CD4-positive, alpha-beta T cell treated with Interferon gamma for 1 hour (primary cell): Measurements from ENCODE around the gene UBE4B.
A peak's percentile ranks its signal among the peaks of the same experiment; 100 is the strongest.
"Not testable (repeated sequence)": the region's sequence is repeated elsewhere in the genome, so short reads cannot be mapped to it uniquely, and the experiment has no call there.

ENCODE experiments used
- DNase-seq: peaks from one replicate; pipeline ENCODE4 v3.0.0-alpha.2; 2020

Gene UBE4B

DNA sequence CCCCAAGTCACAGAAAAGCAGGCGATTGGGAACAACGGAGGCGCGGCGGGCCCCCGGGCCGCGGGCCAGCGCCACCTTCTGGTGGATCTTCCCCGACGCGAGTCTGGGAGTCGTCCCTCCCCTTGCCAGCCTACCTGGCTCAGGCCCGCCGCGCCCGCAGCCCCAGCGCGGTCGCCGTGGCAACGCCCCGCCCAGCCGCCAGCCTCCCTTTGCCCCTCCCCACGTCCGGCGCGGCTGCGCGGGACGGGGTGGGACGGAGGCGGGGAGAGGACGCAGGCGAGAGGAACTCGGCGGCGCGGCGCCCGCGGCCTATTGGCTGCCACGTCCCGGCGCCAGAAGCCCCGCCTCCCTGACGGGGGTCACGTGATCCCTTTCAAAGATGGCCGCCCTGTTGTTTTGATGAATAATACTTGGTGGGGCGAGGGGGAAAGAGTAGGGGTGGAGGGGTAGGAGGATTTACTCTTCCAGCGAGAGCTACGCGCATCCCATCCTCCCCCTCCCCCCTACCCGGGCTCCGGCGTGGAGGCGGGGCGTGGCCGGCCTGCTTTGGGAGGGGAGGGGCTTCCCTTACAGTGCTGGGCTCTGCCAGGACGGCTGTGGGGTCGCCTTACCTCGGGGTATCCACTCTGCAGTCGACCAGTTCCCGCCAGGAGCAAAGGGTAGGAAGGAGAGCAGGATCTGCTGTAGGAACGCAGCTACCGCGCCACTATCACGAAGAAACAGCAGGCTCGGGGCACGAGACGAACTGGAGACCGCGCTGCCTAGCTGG lies at the start of gene UBE4B:
UBE4B (plus strand) TSS at position 369 of the 769 bp plus-strand sequence. CDS start 713 bp downstream, outside the sequence.
- peak; percentile 99 for DNase-seq

DNA sequence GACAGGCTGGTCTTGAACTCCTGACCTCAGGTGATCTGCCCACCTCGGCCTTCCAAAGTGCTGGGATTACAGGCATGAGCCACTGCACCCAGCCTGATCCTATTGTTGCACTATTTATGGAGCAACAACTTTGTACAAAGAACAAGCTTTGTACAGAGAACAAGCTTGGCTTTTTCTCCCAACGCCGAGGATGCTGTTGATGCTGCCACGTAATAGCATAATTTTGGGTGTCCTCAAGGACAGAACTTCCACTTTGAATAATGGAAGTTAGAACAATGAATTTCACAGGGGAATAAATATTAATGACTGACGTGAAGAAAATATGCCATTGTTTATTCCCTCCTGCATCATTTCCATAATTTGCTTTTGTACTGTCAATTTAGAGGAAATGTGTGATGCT lies 48.5 kb upstream of the UBE4B start:
- no peak for DNase-seq

DNA sequence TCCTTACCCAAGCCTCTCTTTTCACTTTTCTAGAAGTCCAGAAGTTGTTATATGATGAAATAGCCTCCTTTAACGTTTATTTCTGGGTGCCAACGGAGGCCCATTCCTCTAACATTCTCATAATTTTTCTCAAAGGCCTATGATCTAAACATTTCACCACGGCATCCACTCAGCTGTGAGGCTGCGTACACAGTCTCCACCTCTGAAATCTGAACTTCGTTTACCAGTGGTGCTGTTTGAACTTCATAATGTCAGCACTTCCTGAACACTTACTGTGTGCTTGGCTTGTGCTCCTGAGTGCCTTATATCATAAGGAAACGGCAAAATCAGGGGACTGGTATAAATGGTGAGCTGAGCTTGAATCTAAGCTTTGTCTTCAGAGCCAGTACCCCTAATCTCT lies 47.8 kb upstream of the UBE4B start:
- DNase-seq = no peak

DNA sequence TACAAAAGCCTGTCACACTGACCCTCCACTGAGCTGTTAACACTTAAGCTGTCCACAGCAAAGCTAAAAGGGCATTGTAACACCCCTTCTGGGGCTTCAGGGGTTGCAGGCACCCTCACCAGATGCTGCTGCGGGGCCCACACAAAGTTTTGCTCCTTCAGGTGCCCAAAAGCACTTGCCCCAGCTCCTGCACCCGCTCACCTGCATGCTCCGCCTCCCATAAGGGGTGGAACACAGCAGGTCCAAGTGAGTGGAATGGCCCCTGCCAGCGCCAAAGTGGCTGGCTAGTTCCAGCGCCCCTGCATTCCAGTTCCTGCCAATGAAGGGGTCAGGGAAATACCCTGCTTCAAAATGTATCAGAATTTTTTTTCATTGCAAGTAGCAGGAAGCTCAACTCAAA lies 43.0 kb upstream of the UBE4B start:
- no peak for DNase-seq

DNA sequence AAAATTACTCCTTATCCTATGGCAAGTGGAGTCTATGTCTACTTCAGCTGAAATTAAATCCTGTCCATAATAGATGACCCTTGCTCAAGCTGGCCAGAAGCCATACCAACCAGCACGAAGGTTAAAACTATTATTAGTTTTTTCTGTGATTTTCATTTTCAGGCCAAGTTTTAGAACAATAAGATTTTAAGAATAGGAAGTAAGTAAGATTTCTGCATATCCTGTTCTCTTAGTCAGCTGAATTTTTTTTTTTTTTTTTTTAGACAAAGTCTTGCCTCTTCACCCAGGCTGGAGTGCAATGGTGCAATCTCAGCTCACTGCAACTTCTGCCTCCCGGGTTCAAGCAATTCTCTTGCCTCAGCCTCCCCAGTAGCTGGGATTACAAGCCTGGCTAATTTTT lies 41.8 kb upstream of the UBE4B start:
- peak; percentile 19 for DNase-seq

DNA sequence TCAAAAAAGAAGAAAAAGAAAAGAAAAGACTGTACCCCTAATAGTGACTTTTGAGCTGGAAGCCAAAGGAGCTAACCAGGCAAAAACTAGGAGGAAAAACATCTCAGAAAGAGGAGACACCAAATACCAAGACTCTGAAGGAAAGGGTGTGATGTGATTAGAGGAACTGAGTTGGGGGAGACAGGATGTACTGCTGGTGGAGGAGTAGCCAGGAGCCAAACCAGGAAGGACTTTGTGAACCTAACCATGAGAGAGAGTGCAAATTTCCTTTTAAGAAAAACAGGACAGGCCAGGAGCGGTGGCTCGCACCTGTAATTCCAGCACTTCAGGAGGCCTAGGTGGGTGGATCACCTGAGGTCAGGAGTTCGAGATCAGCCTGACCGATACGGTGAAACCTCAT lies 39.8 kb upstream of the UBE4B start:
- DNase-seq = no peak

DNA sequence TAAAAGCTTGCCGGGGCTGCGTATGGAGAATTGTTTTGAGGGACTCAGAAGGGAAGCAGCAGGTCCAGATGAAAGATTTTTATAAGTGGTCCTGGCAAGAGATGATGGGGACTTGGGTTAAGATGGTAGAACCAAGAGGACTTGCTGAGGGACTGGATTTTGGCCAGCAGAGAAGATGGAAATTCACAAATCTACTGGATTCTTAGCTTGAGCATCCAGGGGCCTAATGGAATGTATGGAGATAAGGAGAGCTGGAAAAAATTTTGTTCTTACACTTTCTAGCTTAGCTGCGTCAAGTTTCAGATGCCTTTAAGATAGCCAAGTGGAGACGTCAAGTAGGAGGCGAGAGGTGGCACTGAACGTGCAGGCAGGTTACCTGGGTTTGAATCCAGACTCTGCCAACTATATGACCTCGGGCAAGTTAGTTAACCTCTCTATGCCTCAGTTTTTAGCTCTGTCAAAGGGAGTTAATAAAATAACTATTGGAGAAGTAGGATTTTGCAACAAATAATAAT lies 39.1 kb upstream of the UBE4B start:
- no peak for DNase-seq

DNA sequence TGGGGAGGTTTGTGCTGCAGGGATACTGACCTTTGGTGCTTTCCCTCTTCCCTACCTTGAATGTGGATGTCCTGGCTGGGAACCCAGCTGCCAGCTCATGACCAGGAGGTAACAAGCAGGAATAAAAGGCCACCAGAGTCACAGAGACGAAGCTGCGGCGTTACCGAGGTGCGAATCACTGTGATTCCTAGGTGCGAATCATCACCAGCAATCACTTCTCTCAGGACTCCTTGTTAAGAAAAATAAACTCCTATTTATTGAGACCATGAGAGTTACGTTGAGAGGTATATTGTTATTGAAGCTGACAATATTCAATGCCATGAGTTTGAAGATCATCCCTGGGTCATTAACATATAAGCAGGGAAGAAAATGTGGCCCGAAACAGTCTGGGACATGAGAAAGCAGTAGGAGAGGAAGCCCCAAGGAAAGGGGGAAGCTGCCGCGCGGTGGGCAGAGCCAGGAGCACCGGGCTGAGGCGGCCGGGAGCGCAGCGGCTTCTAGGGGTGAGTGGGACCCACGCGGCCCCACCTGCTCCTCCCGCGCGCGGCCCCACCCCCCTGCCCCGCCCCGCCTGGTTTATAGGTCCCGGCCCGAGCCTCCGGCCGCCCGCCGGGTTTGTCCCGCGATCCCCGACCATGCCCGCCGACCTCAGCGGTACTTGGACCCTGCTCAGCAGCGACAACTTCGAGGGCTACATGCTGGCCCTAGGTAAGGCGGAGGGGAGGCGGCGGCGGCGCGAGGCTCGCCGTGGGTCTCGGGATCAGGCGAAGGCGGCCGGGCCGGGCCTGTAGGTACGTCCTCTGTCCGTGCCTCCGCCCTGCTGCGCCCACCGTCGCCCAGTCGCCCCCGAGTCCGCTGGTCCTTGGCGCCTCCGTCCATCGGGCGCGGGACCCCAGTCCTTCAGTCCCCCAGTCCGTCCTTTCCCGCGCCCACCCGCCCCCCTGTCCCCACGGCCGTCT lies 35.9 kb upstream of the UBE4B start, which contains the start of gene RBP7:
RBP7 (plus strand) TSS at position 605 of the 959 bp plus-strand sequence; CDS start at position 636, 31 bp downstream.
- DNase-seq = peak; percentile 10

DNA sequence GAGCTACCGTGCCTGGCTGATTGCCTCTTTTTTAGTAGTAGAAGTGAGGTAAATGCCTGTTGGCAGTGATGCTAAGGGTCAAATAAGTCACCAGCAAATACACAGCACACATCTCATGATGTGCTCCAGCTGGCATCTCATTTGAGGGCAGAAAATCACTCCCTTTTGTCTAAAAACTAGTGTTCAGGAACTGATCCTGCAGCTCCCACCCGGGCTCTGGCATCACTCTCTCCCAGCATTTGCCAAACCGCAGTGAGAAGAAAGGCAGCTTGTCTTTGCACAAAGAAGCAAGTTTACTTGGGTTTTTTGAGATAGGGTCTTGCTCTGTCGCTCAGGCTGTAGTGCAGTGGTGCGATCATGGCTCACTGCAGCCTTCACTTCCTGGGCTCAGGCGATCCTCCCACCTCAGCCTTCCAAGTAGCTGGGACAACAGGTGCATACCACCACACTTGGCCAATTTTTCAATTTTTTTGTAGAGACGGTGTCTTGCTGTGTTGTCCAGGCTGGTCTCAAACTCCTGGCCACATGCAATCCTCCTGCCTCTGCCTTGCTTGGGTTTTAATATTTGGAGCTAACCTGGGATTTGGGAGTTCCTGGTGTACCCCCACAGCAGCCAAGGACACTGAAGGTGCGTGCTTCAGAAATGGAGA lies 31.6 kb upstream of the UBE4B start:
- DNase-seq = no peak

DNA sequence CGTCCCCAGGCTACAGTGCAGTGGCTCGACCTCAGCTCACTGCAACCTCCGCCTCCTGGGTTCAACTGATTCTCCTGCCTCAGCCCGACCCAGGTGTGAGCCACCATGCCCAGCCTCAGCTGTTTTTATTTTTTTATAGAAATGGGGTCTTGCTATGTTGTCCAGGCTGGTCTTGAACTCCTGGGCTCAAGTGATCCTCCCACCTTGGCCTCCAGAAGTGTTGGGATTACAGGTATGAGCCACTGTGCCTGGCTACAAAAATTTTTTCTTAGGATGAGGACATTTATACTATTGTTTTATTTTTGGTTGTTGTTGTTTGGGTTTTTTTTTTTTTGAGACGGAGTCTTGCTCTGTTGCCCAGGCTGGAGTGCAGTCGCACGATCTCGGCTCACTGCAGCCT lies 27.5 kb upstream of the UBE4B start:
- DNase-seq = not testable (repeated sequence)

DNA sequence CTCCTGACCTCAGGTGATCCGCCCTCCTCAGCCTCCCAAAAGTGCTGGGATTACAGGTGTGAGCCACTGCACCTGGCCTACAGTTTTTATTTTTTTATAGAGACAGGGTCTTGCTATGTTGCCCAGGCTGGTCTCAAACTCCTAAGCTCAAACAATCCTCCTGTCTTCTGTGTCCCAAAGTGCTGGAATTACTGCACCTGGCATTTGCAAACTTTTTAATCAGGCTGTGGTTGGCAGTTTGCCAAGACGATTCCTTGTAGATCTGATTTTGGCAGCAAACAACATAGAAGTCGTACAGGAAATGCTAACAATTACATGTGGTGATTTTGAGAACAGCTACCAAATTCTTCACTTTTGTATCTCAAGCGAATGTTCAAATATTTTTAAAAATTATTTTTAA lies 25.6 kb upstream of the UBE4B start:
- DNase-seq = no peak

DNA sequence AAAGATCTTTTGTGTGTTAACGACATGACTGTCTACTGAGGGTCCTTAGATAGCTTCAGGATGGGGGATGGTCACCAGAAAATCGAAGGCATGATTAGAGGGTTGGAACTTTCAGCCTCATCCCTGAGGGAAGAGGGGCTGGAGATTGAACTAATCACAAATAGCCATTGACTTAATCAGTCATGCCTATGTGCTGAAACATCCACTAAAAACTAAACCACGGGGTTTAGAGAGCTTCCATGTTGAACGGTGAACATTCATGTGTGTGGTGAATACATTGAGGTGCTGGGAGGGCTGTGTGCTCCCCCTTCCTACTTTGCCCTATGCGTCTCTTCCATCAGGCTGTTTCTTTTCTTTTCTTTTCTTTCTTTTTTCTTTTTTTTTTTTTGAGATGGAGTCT lies 18.7 kb upstream of the UBE4B start:
- DNase-seq = no peak

DNA sequence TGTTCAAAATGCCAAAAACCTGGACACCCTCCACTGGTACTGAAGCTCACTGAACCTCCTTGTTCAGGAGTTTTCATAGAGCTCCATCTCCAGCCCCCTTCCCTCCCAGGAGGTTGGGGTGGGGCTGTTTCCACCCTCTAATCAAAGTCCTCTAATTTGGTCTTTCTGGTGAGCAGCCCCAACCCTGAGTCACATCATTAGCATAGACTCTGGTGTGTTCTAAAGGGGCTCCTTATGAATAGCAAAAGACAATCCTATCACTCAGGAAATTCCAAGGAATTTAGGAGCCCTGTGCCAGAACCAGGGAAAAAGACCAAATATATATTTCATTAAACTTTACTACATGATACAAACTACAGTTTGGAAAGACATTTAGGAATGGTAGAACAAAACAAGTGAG lies 13.2 kb upstream of the UBE4B start:
- DNase-seq = no peak

DNA sequence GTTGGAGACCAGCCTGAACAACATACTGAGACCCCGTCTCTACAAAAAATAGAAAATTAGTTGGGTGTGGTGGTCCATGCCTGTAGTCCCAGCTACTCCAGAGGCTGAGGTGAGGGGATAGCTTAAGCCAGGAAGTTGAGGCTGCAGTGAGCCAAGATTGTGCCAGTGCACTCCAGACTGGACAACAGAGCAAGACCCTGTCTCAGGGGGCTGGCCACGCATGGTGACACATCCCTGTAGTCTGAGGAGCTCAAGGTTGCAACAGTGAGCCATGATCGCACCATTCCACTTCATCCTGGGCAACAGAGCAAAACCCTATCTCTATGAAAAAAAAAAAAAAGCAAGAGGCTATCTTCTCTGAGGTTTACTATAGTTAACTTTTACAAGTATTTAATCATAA lies 12.7 kb upstream of the UBE4B start:
- no peak for DNase-seq

DNA sequence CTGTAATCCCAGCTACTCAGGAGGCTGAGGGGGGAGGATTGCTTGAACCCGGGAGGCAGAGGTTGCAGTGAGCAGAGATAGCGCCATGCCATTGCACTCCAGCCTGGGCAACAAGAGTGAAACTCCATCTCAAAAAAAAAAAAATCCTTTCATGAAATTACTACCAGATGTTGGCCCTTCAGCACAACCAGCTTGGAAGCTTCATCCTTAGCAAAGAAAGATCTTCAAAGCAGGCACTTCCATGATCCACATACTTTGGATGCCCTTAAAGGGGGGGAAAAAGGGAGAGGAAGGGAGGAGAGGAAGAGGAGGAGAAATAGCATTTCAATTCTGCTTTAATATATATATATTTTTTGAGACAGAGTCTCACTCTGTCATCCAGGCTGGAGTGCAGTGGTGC lies 12.1 kb upstream of the UBE4B start:
- not testable (repeated sequence) for DNase-seq

DNA sequence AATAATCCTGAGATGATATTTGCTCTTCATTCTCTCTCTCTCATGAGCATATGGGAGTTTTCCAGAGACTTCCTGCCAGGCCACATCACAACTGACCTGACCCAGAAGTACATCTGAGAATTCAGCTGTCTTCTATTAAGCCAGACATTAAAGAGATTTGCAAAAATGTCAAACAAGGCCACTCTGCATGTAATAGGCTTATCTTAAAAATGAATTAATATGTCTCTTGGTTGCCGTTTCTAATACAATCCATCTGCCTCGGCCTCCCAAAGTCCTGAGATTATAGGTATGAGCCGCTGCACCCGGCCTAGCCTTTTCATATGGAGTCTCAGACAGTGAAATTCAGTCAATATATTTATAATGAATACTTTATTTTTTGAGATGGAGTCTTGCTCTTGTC lies 10.8 kb upstream of the UBE4B start:
- DNase-seq = not testable (repeated sequence)

DNA sequence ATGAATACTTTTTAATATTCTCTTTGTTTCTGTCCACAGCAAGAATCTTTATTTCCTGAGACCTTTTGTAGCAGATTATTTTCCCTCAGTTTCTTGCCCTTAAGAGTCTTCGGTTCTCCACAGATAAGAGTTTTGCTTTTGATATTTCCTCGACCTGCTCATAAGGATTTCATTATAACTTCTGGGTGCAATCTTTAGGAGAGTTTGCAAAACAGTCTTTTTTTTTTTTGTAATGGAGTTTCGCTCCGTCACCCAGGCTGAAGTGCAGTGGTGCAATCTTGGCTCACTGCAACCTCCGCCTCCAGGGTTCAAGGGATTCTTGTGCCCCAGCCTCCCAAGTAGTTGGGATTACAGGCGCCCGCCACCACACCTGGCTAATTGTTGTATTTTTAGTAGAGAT lies 10.1 kb upstream of the UBE4B start:
- no peak for DNase-seq

DNA sequence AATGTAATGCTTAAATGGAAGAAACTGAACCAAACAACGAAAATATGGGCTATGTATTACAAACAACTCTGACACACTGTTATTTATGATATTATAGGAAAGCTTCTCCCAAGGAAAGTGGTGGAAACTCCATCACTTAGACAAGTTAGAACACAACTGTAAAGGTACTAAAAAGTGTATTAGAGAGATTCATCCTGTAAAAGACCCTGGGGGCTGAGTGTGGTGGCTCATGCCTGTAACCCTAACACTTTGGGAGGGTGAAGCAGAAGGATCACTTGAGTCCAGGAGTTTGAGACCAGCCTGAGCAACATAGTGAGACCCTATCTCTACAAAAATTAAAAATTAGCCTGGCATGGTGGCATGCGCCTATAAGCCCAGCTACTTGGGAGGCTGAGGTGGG lies 7.4 kb upstream of the UBE4B start:
- no peak for DNase-seq

DNA sequence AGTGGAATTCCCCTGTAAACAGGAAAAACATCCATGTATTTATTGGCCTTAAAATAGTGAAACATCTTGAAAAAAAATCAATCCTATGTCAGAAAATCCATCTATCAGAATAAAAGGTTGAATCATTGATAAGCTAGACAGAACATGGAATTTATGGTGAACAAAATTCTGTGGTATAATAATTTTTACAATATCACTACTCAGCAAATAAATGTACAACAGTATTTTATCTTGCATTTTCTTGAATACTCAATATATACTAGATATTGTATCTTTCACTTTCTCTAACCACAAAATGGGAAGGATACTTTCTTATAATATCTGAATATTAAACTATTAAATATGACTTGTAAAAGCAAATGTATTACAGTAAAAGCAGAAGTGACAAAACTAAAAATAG lies 5.7 kb upstream of the UBE4B start:
- no peak for DNase-seq

DNA sequence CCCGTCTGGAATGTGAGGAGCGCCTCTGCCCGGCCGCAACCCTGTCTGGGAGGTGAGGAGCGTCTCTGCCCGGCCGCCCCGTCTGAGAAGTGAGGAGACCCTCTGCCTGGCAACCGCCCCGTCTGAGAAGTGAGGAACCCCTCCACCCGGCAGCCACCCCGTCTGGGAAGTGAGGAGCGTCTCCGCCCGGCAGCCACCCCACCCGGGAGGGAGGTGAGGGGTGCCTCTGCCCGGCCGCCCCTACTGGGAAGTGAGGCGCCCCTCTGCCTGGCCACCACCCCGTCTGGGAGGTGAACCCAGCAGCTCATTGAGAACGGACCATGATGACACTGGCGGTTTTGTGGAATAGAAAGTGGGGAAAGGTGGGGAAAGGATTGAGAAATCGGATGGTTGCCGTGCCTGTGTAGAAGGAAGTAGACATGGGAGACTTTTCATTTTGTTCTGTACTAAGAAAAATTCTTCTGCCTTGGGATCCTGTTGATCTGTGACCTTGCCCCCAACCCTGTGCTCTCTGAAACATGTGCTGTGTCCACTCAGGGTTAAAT lies 3.7 kb upstream of the UBE4B start:
- not testable (repeated sequence) for DNase-seq

DNA sequence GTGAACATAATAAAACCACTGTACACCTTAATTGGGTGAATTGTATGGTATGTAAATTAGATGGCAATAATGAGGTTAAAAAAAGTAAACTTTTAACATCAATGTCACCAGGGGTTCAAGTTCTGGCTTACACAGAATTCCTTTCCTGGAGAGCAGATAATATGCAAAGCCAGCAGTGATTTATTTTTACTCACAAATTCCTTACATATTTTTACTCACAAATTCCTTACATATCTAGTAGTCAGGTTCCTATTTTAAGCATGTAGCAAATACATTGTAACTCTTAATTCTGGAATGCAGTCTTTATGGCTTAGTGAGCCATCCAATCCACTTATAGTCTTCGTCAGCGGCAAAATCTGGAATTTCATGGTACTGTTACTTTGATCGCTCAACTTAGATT lies 1.3 kb upstream of the UBE4B start:
- DNase-seq = no peak

DNA sequence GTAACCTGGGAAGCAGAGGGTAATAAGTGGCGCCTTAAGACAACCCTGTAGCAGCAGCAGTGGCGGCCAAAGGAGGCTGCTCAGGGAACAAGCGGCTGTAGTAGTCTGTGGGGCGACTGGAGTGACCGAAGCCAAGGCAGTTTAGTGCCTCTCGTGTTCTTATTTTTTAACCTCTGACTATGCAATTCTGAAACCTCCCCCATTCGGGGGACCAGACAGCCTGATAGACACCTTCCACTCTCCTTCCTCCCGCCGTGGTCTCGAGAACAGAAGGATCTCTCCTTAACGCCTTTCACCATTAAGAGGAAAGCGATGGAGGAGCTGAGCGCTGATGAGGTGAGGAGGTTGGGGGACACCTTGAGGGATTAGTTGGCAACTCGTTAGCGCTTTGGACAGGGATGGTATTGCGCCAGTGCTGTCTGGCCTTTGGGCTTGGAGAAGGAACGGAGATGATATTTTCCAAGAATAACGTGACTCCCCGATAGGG lies 644 bp downstream of the UBE4B start:
- DNase-seq = no peak

DNA sequence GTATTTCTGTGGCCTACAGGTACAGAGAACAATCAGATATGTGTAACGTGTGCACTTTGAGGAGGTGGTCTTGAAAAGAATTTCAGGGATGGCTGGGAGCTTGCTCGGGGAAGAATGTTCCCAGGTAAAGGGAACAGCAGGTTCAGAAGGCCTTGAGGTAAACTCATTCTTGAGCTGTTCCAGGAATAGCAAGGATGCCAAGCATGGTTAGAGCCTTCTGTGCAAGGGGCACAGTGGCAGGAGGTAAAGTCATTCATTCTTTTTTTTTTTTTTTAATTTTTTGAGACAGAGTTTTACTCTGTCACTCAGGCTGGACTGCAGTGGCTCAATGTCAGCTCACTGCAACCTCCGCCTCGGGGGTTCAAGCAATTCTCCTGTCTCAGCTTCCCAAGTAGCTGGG lies 10.0 kb downstream of the UBE4B start:
- DNase-seq = no peak
